Heart right ventricle (tissue), 16 donors: ENCODE data around the gene LSM4. TPM values are rescaled to one million over a fixed set of nuclear protein-coding genes. Genes with fewer than 3 reads are reported as not detected.
A peak's percentile ranks its signal among the peaks of the same experiment; 100 is the strongest.

Experiments
- ATAC-seq, 8 donors: fragments of 200-7000 bp; cut with Tn5 transposase; one replicate each; pipeline ENCODE4 v1.9.1; 2020; ENCODE audit warnings: mild to moderate bottlenecking in 8 of 8, moderate library complexity in 8 of 8, moderate number of reproducible peaks in 1 of 8
- DNase-seq, 2 donors: peaks; one replicate each; pipeline ENCODE4 v3.0.0-alpha.2; 2020
- H3K27ac ChIP-seq, 10 donors: fragments of 200-600 bp; sonication (generic) in 2 of 10; one replicate each; pipeline versions ENCODE4 v1.5.0 to v1.8.0; 2020 to 2022; ENCODE audit warnings: mild to moderate bottlenecking in 3 of 10
- H3K27me3 ChIP-seq, 7 donors: fragments of 200-600 bp; one replicate each; pipeline ENCODE4 v1.8.0; 2021 to 2022; ENCODE audit warnings: mild to moderate bottlenecking in 2 of 7
- H3K36me3 ChIP-seq, 9 donors: fragments of 200-600 bp; sonication (generic) in 1 of 9; one replicate each; pipeline versions ENCODE4 v1.5.0 to v1.8.0; 2020 to 2022; ENCODE audit warnings: mild to moderate bottlenecking in 2 of 9
- H3K4me1 ChIP-seq, 9 donors: fragments of 200-600 bp; sonication (generic) in 1 of 9; one replicate each; pipeline versions ENCODE4 v1.5.0 to v1.8.0; 2020 to 2022; ENCODE audit warnings: mild to moderate bottlenecking in 4 of 9
- H3K4me3 ChIP-seq, 10 donors: fragments of 200-600 bp; sonication (generic) in 2 of 10; one replicate each; pipeline versions ENCODE4 v1.5.0 to v1.8.0; 2020 to 2022; ENCODE audit warnings: mild to moderate bottlenecking in 7 of 10, moderate library complexity in 2 of 10
- H3K9me3 ChIP-seq, 11 donors: fragments of 200-600 bp in 10 of 11; sonication (generic) in 2 of 11; one replicate each; pipeline versions ENCODE4 v1.5.0 to v1.8.0; 2013 to 2022; ENCODE audit warnings: mild to moderate bottlenecking in 2 of 11, control low read depth in 1 of 11, moderate library complexity in 1 of 11
- CTCF ChIP-seq, 9 donors: fragments of 200-600 bp; sonication (generic) in 2 of 9; IDR thresholded peaks; one replicate each; pipeline versions ENCODE4 v1.5.0 to v1.8.0; 2021 to 2022; ENCODE audit warnings: antibody characterized with exemption in 9 of 9, mild to moderate bottlenecking in 5 of 9, moderate library complexity in 1 of 9
- WGBS, 2 donors: extraction: QIAGEN DNeasy Blood & Tissue Kit; methylation state at CpG; one replicate each; pipeline ENCODE4 v1.1.7; 2013; ENCODE audit warnings: inconsistent platforms in 1 of 2; 5-methylcytosine and 5-hydroxymethylcytosine counted together
- intact Hi-C, 10 donors: fragments of 100-400 bp; cut with DNase I; formaldehyde crosslinking; loops; one replicate each; pipeline versions ENCODE4 v1.11.1 to v1.14.2; 2022
- polyA plus RNA-seq, 2 donors: library from polyadenylated mRNA; stranded (reverse); fragments of 200-250 nt; gene quantifications; one replicate each; pipeline ENCODE4 v1.2.3, GENCODE V29; 2013
- total RNA-seq, 10 donors: library from RNA; stranded (reverse); fragmentation: NEBNext Ultra II Directional in 3 of 10; extraction: Animal tissue kit (Norgen Biotek cat#: 25700) in 3 of 10; gene quantifications; one replicate each; pipeline versions ENCODE4 v1.2.1 to v1.2.4, GENCODE V29; 2021 to 2023
- donor health status: Arrhythmogenic right ventricular cardiomyopathy.
- donor health status: ischemic (EF 13 %, LVEDD 7.1; RV severe dilation, severe dysfunction).
- donor health status: healthy with polysubstance abuse.
- donor health status: DM: no; HTN: yes; CAD: no.
- donor health status: DM: no; HTN: no; CAD: no.
- donor health status: ischemic (EF 25% LVEDD 6.9; RV normal size, moderate dysfunction).
- donor health status: ischemic (EF 25% LVEDD 5.7; RV mildly dilated, moderate dysfunction).
- donor health status: healthy.
- donor health status: DM: yes; HTN: yes; CAD: no.
- donor health status: Ischemic cardiomyopathy.
- donor health status: ischemic (EF 35%, LVEDD 5.7; RV mildly dilated, moderate dysfunction).
- donor health status: nonischemic (EF 11% LVEDD 7.7; RV severe dilation, severe dysfunction).
- donor health status: DM: yes; HTN: yes; CAD: no.
- donor health status: PGD.
- donor health status: ischemic (EF 29% LVEDD 5.4; RV normal size, mild dysfunction).
- donor health status: nonischemic (EF 23%, LVEDD 6.1; RV moderate dilation, normal function).

The LSM4 gene
- total and polyA plus RNA-seq, 12 donors = 73.2 to 163 (median 93.6) TPM

- Histone ChIP-seq H3K4me1 (peaks cover 3 to 47% (median 26%) of the 10 kb centered on the region in 9 donors), H3K9me3 (no peaks in the 10 kb centered on the region), H3K27me3 (no peaks in the 10 kb centered on the region), H3K36me3 (no peaks in the 10 kb centered on the region), H3K4me3 (no peak overlapping the region), H3K27ac (peak overlapping the region in 8 of 10 donors; percentile 94 to 100 (median 99))
- TF ChIP-seq CTCF (IDR thresholded peaks at IDR 0.05) = no peak
- intact Hi-C loops = loop anchor here in 1 of 10 donors (10.0 kb wide), 1 partner anchor 1220 kb away; the partner anchor contains the start of genes HAUS8 and MYO9B
- 50 to 62% methylated on average over 9 of the region's 9 CpGs for WGBS, 2 donors
- ATAC-seq (no peak), DNase-seq (no peak)
These were observed 28.4 kb downstream of the LSM4 start for GRCh38 chr19:18294467-18294864.

- no peaks in the 10 kb centered on the region for H3K27me3 ChIP-seq
- H3K4me1 ChIP-seq = peaks cover 3 to 48% (median 26%) of the 10 kb centered on the region in 9 donors
- 55 to 61% methylated on average over 18 of the region's 18 CpGs for WGBS, 2 donors
- H3K4me3 ChIP-seq = peak overlapping the region in 3 of 10 donors; percentile 64 to 77 (median 70)
- DNase-seq = no peak
- no peaks in the 10 kb centered on the region for H3K9me3 ChIP-seq
- intact Hi-C loops = loop anchor here in 1 of 10 donors (10.0 kb wide), 1 partner anchor 1219 kb away; the partner anchor contains the start of genes HAUS8 and MYO9B
- no peak for ATAC-seq
- H3K36me3 ChIP-seq = no peaks in the 10 kb centered on the region
- peak overlapping the region; percentile 94 to 100 (median 99) for H3K27ac ChIP-seq
- TF ChIP-seq CTCF (IDR thresholded peaks at IDR 0.05) = no peak
These were observed 29.0 kb downstream of the LSM4 start for GRCh38 chr19:18293642-18294466.

GRCh38 chr19:18292810-18293641, 29.9 kb downstream of the LSM4 start:
- H3K27ac ChIP-seq = peak overlapping the region; percentile 94 to 100 (median 99)
- ATAC-seq (peak; percentile 61 to 76 (median 66)), DNase-seq (peak; percentile 89 to 90)
- no peaks in the 10 kb centered on the region for H3K9me3 ChIP-seq
- 10 to 14% methylated on average over 25 to 31 of the region's 31 CpGs for WGBS, 2 donors
- H3K4me1 ChIP-seq = peaks cover 3 to 48% (median 26%) of the 10 kb centered on the region in 9 donors
- no peaks in the 10 kb centered on the region for H3K36me3 ChIP-seq
- peak in 1 of 9 donors; percentile 13 for TF ChIP-seq CTCF (IDR thresholded peaks at IDR 0.05)
- H3K27me3 ChIP-seq = no peaks in the 10 kb centered on the region
- peak overlapping the region; percentile 62 to 89 (median 76) for H3K4me3 ChIP-seq
- intact Hi-C loops = loop anchor here in 2 of 10 donors (1.0 to 10.0 kb wide), 2 partner anchors 10 to 1218 kb away; partner anchors contain the start of genes HAUS8 (in 1 of the 2) and MYO9B (in 1 of the 2)

- intact Hi-C loops = loop anchor here in 2 of 10 donors (1.0 to 10.0 kb wide), 2 partner anchors 11 to 1218 kb away; partner anchors contain the start of genes HAUS8 (in 1 of the 2) and MYO9B (in 1 of the 2)
- TF ChIP-seq CTCF (IDR thresholded peaks at IDR 0.05) = no peak
- Histone ChIP-seq H3K27me3 (no peaks in the 10 kb centered on the region), H3K27ac (peak overlapping the region; percentile 94 to 100 (median 99)), H3K36me3 (no peaks in the 10 kb centered on the region), H3K4me1 (peaks cover 3 to 48% (median 26%) of the 10 kb centered on the region in 9 donors), H3K4me3 (peak overlapping the region; percentile 62 to 89 (median 76)), H3K9me3 (no peaks in the 10 kb centered on the region)
- 0 to 1% methylated on average over 20 of the region's 20 CpGs for whole genome bisulfite sequencing, 2 donors
- ATAC-seq = no peak
- DNase-seq = no peak
These were observed 30.4 kb downstream of the LSM4 start for GRCh38 chr19:18292462-18292809.
